ENCODE data around the gene PGK2. TPM values are rescaled to one million over a fixed set of nuclear protein-coding genes. Genes with fewer than 3 reads are reported as not detected.

Gene PGK2
- total RNA-seq: not detected in 3 replicates
- long read RNA-seq: 0 reads

DNA sequence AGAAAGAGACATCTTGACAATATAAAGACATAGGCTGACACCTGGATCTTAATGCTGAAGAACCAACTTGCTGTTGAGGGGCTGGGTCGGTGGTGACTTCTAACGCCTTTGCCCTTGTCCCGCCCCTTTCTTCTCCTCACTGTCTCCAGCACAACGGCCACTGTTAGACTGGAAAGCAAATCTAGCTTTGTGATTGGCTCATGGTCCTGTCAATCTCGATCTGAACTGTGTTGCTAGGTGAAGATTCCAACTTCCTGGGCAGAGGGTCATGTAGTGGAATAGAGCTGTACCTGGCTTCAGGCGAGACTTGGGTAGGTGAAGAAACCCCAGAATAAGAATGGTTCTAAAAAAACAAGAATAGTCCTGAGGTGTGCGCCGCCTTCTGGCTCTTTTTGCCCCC lies at the start of gene PGK2:
TSS of gene PGK2 (minus strand) at position 110 of the 400 bp plus-strand sequence. CDS start at position 12, 98 bp downstream.
- DNase-seq (ENCODE audit: low spot score): no peak
- TF ChIP-seq, protein P1, sequence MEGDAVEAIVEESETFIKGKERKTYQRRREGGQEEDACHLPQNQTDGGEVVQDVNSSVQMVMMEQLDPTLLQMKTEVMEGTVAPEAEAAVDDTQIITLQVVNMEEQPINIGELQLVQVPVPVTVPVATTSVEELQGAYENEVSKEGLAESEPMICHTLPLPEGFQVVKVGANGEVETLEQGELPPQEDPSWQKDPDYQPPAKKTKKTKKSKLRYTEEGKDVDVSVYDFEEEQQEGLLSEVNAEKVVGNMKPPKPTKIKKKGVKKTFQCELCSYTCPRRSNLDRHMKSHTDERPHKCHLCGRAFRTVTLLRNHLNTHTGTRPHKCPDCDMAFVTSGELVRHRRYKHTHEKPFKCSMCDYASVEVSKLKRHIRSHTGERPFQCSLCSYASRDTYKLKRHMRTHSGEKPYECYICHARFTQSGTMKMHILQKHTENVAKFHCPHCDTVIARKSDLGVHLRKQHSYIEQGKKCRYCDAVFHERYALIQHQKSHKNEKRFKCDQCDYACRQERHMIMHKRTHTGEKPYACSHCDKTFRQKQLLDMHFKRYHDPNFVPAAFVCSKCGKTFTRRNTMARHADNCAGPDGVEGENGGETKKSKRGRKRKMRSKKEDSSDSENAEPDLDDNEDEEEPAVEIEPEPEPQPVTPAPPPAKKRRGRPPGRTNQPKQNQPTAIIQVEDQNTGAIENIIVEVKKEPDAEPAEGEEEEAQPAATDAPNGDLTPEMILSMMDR (IDR thresholded peaks at IDR 0.05): no peak
- Mint-ChIP-seq H3K4me1 (ENCODE audit: low read depth) (no peaks in the 10 kb centered on the region), H3K9me3 (ENCODE audit: low read depth) (peaks cover 7% of the 10 kb centered on the region), H3K4me3 (ENCODE audit: unreplicated experiment) (no peak within 1 kb of the TSS), H3K27ac (ENCODE audit: unreplicated experiment) (no peak within 1 kb of the TSS), H3K36me3 (ENCODE audit: low read depth) (no peaks in the 10 kb centered on the region), H3K27me3 (ENCODE audit: low read depth) (peaks cover 2% of the 10 kb centered on the region)

DNA sequence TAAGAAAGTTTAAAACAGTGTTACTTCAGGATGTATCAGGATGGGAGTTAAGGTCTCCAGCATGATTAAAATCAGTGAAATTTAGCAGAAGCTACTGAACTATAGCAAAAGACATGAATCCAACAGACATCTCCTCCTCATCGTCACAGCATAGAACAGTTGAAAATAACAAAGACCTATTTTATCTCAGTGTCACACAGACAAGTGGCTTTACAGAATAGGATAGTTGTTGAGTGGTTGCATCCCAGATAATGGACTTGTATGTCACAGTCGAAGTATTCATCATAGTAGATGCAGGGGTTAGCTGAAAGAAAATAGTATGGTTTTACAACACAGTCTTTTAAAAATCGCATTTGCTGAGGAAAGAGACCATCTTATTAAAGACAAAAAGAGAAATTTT lies 48.1 kb upstream of the PGK2 start:
- no peak for DNase-seq (ENCODE audit: low spot score)
- no peaks in the 10 kb centered on the region for H3K36me3 Mint-ChIP-seq (ENCODE audit: low read depth)
- peaks cover 6% of the 10 kb centered on the region for H3K27me3 Mint-ChIP-seq (ENCODE audit: low read depth)
- H3K9me3 Mint-ChIP-seq (ENCODE audit: low read depth): no peaks in the 10 kb centered on the region
- TF ChIP-seq, protein P1 (IDR thresholded peaks at IDR 0.05): no peak
- H3K4me1 Mint-ChIP-seq (ENCODE audit: low read depth): no peaks in the 10 kb centered on the region
- no peak overlapping the region for H3K27ac Mint-ChIP-seq (ENCODE audit: unreplicated experiment)
- H3K4me3 Mint-ChIP-seq (ENCODE audit: unreplicated experiment): no peak overlapping the region

DNA sequence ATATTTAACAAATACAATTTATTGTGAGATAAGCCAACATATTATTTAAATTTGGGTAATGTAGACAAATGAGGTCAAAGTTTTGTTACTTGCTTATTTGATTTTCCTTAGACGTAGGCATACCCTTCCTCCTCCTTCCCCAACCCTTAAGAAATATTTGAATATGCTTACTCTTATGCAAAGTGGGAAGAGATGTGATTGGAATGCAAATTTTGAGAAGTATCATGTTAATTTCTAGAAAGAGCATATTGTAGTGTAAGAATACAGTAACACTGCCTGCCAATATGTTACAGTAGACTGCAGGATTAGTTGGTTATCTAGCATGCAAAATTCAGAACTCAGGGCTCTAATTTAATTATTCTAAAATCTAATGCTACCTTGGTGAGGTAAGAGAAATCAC lies 46.3 kb upstream of the PGK2 start:
- peaks cover 5% of the 10 kb centered on the region for H3K27me3 Mint-ChIP-seq (ENCODE audit: low read depth)
- DNase-seq (ENCODE audit: low spot score): no peak
- no peaks in the 10 kb centered on the region for H3K4me1 Mint-ChIP-seq (ENCODE audit: low read depth)
- no peak overlapping the region for H3K4me3 Mint-ChIP-seq (ENCODE audit: unreplicated experiment)
- no peaks in the 10 kb centered on the region for H3K9me3 Mint-ChIP-seq (ENCODE audit: low read depth)
- H3K27ac Mint-ChIP-seq (ENCODE audit: unreplicated experiment): no peak overlapping the region
- TF ChIP-seq, protein P1 (IDR thresholded peaks at IDR 0.05): no peak
- H3K36me3 Mint-ChIP-seq (ENCODE audit: low read depth): no peaks in the 10 kb centered on the region

DNA sequence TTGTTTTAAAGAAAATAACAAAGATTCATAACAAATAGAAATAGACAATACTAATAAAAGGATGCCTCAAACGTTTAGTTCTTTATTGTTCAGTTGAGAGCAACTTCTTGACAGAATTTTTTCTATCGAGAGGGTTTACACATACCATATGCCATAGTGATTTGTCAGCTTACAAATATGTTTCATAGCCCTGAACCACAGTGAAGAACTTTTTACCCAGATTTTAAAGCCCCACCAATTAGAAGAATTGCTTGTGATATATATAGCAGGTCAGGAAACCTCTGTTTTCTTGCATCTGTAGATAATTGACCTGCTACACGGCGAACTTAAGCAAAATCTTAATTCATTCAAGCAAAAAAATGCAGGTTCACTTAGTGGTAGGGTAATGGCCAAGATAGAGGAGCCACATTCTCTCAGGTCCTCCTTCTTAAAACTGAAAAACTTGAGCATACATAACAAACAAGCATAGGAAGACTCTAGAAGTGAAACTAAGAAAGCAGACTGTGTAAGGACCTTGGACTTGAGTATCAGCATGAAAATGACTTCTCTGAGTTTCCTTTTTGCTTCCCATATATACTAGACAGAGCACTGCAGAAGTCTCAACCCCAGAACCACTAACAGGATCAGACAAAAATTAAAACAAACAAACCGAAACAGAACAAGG lies 39.8 kb upstream of the PGK2 start:
- H3K4me1 Mint-ChIP-seq (ENCODE audit: low read depth): no peaks in the 10 kb centered on the region
- H3K9me3 Mint-ChIP-seq (ENCODE audit: low read depth): no peaks in the 10 kb centered on the region
- H3K36me3 Mint-ChIP-seq (ENCODE audit: low read depth): no peaks in the 10 kb centered on the region
- TF ChIP-seq, protein P1 (IDR thresholded peaks at IDR 0.05): no peak
- no peak overlapping the region for H3K27ac Mint-ChIP-seq (ENCODE audit: unreplicated experiment)
- no peak overlapping the region for H3K4me3 Mint-ChIP-seq (ENCODE audit: unreplicated experiment)
- H3K27me3 Mint-ChIP-seq (ENCODE audit: low read depth): peaks cover 14% of the 10 kb centered on the region
- DNase-seq (ENCODE audit: low spot score): no peak

DNA sequence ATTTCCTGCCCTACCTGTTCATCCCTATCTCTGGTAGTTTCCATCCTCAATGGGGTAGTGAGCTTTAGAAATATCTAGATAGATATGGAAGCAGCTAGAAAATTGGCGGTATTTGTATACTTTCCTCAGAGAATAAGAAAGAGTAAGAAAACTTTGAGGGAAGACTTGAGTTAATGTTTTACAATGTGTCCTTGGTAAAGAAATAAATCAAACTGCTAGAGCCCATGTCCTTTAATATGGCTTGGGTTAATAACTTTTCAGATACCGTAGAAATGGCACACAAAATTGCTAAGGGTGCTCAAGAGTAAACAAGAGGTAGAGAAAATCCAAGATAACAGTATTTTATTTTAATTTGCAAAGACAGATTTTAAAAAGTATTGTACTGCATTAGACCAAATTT lies 28.1 kb upstream of the PGK2 start:
- Mint-ChIP-seq H3K4me1 (ENCODE audit: low read depth) (no peaks in the 10 kb centered on the region), H3K27me3 (ENCODE audit: low read depth) (no peaks in the 10 kb centered on the region), H3K27ac (ENCODE audit: unreplicated experiment) (no peak overlapping the region), H3K9me3 (ENCODE audit: low read depth) (peaks cover 5% of the 10 kb centered on the region), H3K4me3 (ENCODE audit: unreplicated experiment) (no peak overlapping the region), H3K36me3 (ENCODE audit: low read depth) (no peaks in the 10 kb centered on the region)
- TF ChIP-seq, protein P1 (IDR thresholded peaks at IDR 0.05): no peak
- DNase-seq (ENCODE audit: low spot score): no peak
